DND-41 (cell line): ENCODE measurements around the gene CIBAR2.

Source experiments
- CTCF ChIP-seq: IDR thresholded peaks from 2 replicates; pipeline ENCODE4 v1.5.1; 2012; ENCODE audit warnings: borderline replicate concordance, low read length, moderate library complexity, mild to moderate bottlenecking; ENCODE audit not compliant: poor library complexity, severe bottlenecking; ENCODE audit errors: extremely low read depth
- EZH2 ChIP-seq: IDR thresholded peaks from 3 replicates; pipeline ENCODE4 v1.6.1; 2012; ENCODE audit warnings: borderline replicate concordance, low read depth, mild to moderate bottlenecking, moderate library complexity, low read length, inconsistent platforms; ENCODE audit not compliant: severe bottlenecking

DNA sequence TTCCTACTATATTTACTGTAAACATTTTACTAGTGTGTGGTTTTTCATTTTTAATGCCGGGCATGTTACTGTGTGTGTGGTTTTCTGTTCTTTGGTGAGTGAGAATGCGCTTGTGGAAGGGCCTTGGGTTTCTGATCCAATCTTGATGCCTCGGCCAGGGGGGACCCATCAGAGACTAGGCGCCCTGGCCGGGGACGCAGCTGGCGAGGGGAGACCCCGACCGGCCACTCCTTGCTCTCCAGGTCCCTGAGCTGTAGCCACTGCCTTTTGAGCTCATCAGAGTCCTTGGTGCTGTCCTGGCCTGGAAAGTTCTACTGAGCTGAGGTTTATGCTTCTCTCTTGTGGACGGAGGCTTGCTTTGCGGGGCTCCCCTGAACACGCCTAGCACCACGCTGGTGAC is 47.2 kb downstream of the CIBAR2 start:
- no peak for TF ChIP-seq CTCF
- TF ChIP-seq EZH2 = no peak
